ENCODE data around the gene ULK4.

ULK4 gene

GRCh38 chr3:41258239-41258800, 703.6 kb downstream of the ULK4 start:
- no peak for DNase-seq (ENCODE audit: low read depth)

- no peak for DNase-seq (ENCODE audit: low read depth)
Measured at GRCh38 chr3:41251593-41251992, 710.3 kb downstream of the ULK4 start.

GRCh38 chr3:41250825-41251224, 711.1 kb downstream of the ULK4 start:
- DNase-seq (ENCODE audit: low read depth), result no peak

- no peak for DNase-seq (ENCODE audit: low read depth)
Measured at GRCh38 chr3:41249318-41249717, 712.6 kb downstream of the ULK4 start.

- DNase-seq (ENCODE audit: low read depth), result no peak
Measured at GRCh38 chr3:41248525-41248924, 713.4 kb downstream of the ULK4 start.

GRCh38 chr3:41247055-41248004, 714.6 kb downstream of the ULK4 start:
- no peak for DNase-seq (ENCODE audit: low read depth)

GRCh38 chr3:41244620-41245336, 717.1 kb downstream of the ULK4 start:
- DNase-seq (ENCODE audit: low read depth), result no peak

- no peak for DNase-seq (ENCODE audit: low read depth)
Measured at GRCh38 chr3:41243183-41243582, 718.7 kb downstream of the ULK4 start.

GRCh38 chr3:41241800-41242571, 719.9 kb downstream of the ULK4 start:
- no peak for DNase-seq (ENCODE audit: low read depth)

GRCh38 chr3:41241161-41241560, 720.7 kb downstream of the ULK4 start:
- DNase-seq (ENCODE audit: low read depth), result no peak

GRCh38 chr3:41239587-41239986, 722.3 kb downstream of the ULK4 start:
- DNase-seq (ENCODE audit: low read depth), result no peak

GRCh38 chr3:41237907-41238306, 724.0 kb downstream of the ULK4 start:
- no peak for DNase-seq (ENCODE audit: low read depth)

GRCh38 chr3:41236228-41236627, 725.7 kb downstream of the ULK4 start:
- DNase-seq (ENCODE audit: low read depth), result no peak

- no peak for DNase-seq (ENCODE audit: low read depth)
Measured at GRCh38 chr3:41234823-41235721, 726.8 kb downstream of the ULK4 start.

- DNase-seq (ENCODE audit: low read depth), result no peak
Measured at GRCh38 chr3:41224120-41224806, 737.6 kb downstream of the ULK4 start.

- no peak for DNase-seq (ENCODE audit: low read depth)
Measured at GRCh38 chr3:41223691-41224090, 738.2 kb downstream of the ULK4 start.

- no peak for DNase-seq (ENCODE audit: low read depth)
Measured at GRCh38 chr3:41223078-41223477, 738.8 kb downstream of the ULK4 start.

GRCh38 chr3:41222501-41222900, 739.4 kb downstream of the ULK4 start:
- DNase-seq (ENCODE audit: low read depth), result no peak

- no peak for DNase-seq (ENCODE audit: low read depth)
Measured at GRCh38 chr3:41222012-41222411, 739.9 kb downstream of the ULK4 start.

GRCh38 chr3:41220906-41221677, 740.8 kb downstream of the ULK4 start:
- DNase-seq (ENCODE audit: low read depth), result no peak

All from stimulated activated CD8-positive, alpha-beta memory T cell treated with anti-CD3 and anti-CD28 coated beads, Interleukin-4, amount 100 ng/mL, for 24 hours (primary cell).